SU-DHL-6 (cell line): ENCODE measurements around the gene NYNRIN.
"Not testable (repeated sequence)": the region's sequence is repeated elsewhere in the genome, so short reads cannot be mapped to it uniquely, and the experiment has no call there.

Experiments used
- H2AFZ ChIP-seq: fragments of 200-600 bp; sonication (generic); 2 replicates; pipeline ENCODE4 v1.6.1; 2014; ENCODE audit warnings: low read depth, mild to moderate bottlenecking, moderate library complexity, mixed read lengths, antibody characterized with exemption, low read length; ENCODE audit not compliant: severe bottlenecking
- H3F3A ChIP-seq: fragments of 200-600 bp; shearing (Covaris generic); 2 replicates; pipeline ENCODE4 v1.6.0; 2016; ENCODE audit warnings: antibody characterized with exemption, mild to moderate bottlenecking; ENCODE audit not compliant: insufficient read depth
- H3K27ac ChIP-seq: fragments of 200-600 bp; sonication (generic); 2 replicates; pipeline ENCODE4 v1.5.1; 2016; ENCODE audit warnings: low read depth, mild to moderate bottlenecking, low read length, moderate library complexity, mixed read lengths
- H3K27me3 ChIP-seq: fragments of 200-600 bp; sonication (generic), shearing (Covaris generic); 2 replicates; pipeline ENCODE4 v1.6.0; 2014; ENCODE audit warnings: mild to moderate bottlenecking, low read length
- H3K36me3 ChIP-seq: fragments of 200-600 bp; sonication (generic); 2 replicates; pipeline ENCODE4 v1.6.1; 2014; ENCODE audit warnings: mild to moderate bottlenecking, low read length, mixed read lengths
- H3K4me2 ChIP-seq: fragments of 300-600, 200-600 bp; shearing (Covaris generic), sonication (generic); 2 replicates; pipeline ENCODE4 v1.6.0; 2014; ENCODE audit warnings: low read length, low read depth, mild to moderate bottlenecking; ENCODE audit not compliant: poor library complexity, severe bottlenecking
- H3K4me3 ChIP-seq: fragments of 200-600 bp; sonication (generic); 2 replicates; pipeline ENCODE4 v1.5.1; 2014; ENCODE audit warnings: antibody characterized with exemption, low read length, mild to moderate bottlenecking, mixed read lengths; ENCODE audit not compliant: insufficient read depth, poor library complexity, severe bottlenecking
- H3K79me2 ChIP-seq: fragments of 200-600 bp; sonication (generic); 2 replicates; pipeline ENCODE4 v1.6.1; 2014; ENCODE audit warnings: mild to moderate bottlenecking, low read length, moderate library complexity; ENCODE audit not compliant: insufficient read depth
- H3K9ac ChIP-seq: fragments of 200-600 bp; sonication (generic); 2 replicates; pipeline ENCODE4 v1.7.0; 2014; ENCODE audit warnings: mild to moderate bottlenecking, low read length
- H3K9me2 ChIP-seq: fragments of 200-600 bp; sonication (generic); replicated peaks from 2 replicates; pipeline ENCODE4 v1.6.1; 2014; ENCODE audit warnings: low read length; ENCODE audit not compliant: insufficient read depth
- H3K9me3 ChIP-seq: fragments of 200-600 bp; sonication (generic); 2 replicates; pipeline ENCODE4 v1.6.1; 2014; ENCODE audit warnings: low read length, mixed read lengths; ENCODE audit not compliant: insufficient read depth
- H4K20me1 ChIP-seq: fragments of 200-600 bp; sonication (generic); 2 replicates; pipeline ENCODE4 v1.6.1; 2014; ENCODE audit warnings: low read depth, mild to moderate bottlenecking, antibody characterized with exemption, low read length, moderate library complexity, mixed read lengths
- CTCF ChIP-seq: fragments of 200-600 bp; sonication (generic); IDR thresholded peaks from one replicate; pipeline ENCODE4 v1.5.1; 2017; ENCODE audit warnings: antibody characterized with exemption, mild to moderate bottlenecking, low read length, moderate library complexity; ENCODE audit not compliant: insufficient read depth, poor library complexity, severe bottlenecking
- EZH2phosphoT487 ChIP-seq: fragments of 200-600 bp; sonication (generic), shearing (Covaris generic); conservative IDR thresholded peaks from 2 replicates; pipeline ENCODE4 v1.6.1; 2018; ENCODE audit warnings: mild to moderate bottlenecking, antibody characterized with exemption, low read length, moderate library complexity, mixed read lengths

Gene NYNRIN

GRCh38 chr14:24370748-24371147 is 28.1 kb upstream of the NYNRIN start:
- Histone ChIP-seq H2AFZ (no peak overlapping the region), H3K79me2 (no peaks in the 10 kb centered on the region), H3K9me2 (no peaks in the 10 kb centered on the region), H4K20me1 (no peaks in the 10 kb centered on the region), H3K36me3 (no peaks in the 10 kb centered on the region), H3K9me3 (no peaks in the 10 kb centered on the region), H3K27me3 (no peaks in the 10 kb centered on the region), H3K27ac (no peak overlapping the region), H3K4me2 (no peak overlapping the region), H3K4me3 (no peak overlapping the region), H3F3A (peaks cover 4% of the 10 kb centered on the region), H3K9ac (no peak overlapping the region)
- TF ChIP-seq EZH2phosphoT487 = no peak
- TF ChIP-seq CTCF = no peak

GRCh38 chr14:24371605-24372004 is 27.2 kb upstream of the NYNRIN start:
- H4K20me1 ChIP-seq, H3K79me2 ChIP-seq, H3K4me2 ChIP-seq, H3K9me3 ChIP-seq, H3F3A ChIP-seq, H3K36me3 ChIP-seq, H3K27ac ChIP-seq, H3K27me3 ChIP-seq, H3K4me3 ChIP-seq, H2AFZ ChIP-seq, H3K9ac ChIP-seq, H3K9me2 ChIP-seq: not testable (repeated sequence)

GRCh38 chr14:24372701-24373416 is 25.9 kb upstream of the NYNRIN start:
- Histone ChIP-seq H3K4me2 (no peak overlapping the region), H3K27ac (no peak overlapping the region), H4K20me1 (no peaks in the 10 kb centered on the region), H3K4me3 (no peak overlapping the region), H3F3A (no peaks in the 10 kb centered on the region), H2AFZ (no peak overlapping the region), H3K9ac (no peak overlapping the region), H3K79me2 (no peaks in the 10 kb centered on the region), H3K27me3 (no peaks in the 10 kb centered on the region), H3K36me3 (no peaks in the 10 kb centered on the region), H3K9me3 (no peaks in the 10 kb centered on the region), H3K9me2 (no peaks in the 10 kb centered on the region)
- TF ChIP-seq CTCF (no peak), EZH2phosphoT487 (no peak)

- Histone ChIP-seq H3K9ac (no peak overlapping the region), H3K4me2 (no peak overlapping the region), H3K4me3 (no peak overlapping the region)
These were observed 22.2 kb upstream of the NYNRIN start for GRCh38 chr14:24376448-24377070.

More at GRCh38 chr14:24376448-24377070, 22.2 kb upstream of the NYNRIN start:
- H2AFZ ChIP-seq = no peak overlapping the region
- H3K27me3 ChIP-seq = no peaks in the 10 kb centered on the region
- no peaks in the 10 kb centered on the region for H4K20me1 ChIP-seq
- no peaks in the 10 kb centered on the region for H3K9me3 ChIP-seq
- no peak overlapping the region for H3K27ac ChIP-seq
- TF ChIP-seq EZH2phosphoT487 = no peak
- TF ChIP-seq CTCF = no peak
- H3K36me3 ChIP-seq = no peaks in the 10 kb centered on the region
- H3K79me2 ChIP-seq = no peaks in the 10 kb centered on the region
- H3F3A ChIP-seq = no peaks in the 10 kb centered on the region
- no peaks in the 10 kb centered on the region for H3K9me2 ChIP-seq
